MM.1S (cell line): Measurements from ENCODE around the gene CTNNAL1.
"Not testable (repeated sequence)": the region's sequence is repeated elsewhere in the genome, so short reads cannot be mapped to it uniquely, and the experiment has no call there.

Experiments
- DNase-seq: peaks from one replicate; pipeline ENCODE4 v3.0.0-alpha.2; 2015
- H2AFZ ChIP-seq: fragments of 300-600 bp; sonication (generic); 2 replicates; pipeline ENCODE4 v1.6.0; 2016; ENCODE audit warnings: antibody characterized with exemption, low read length
- H3F3A ChIP-seq: fragments of 300-600 bp; sonication (generic); 2 replicates; pipeline ENCODE4 v1.6.1; 2016; ENCODE audit warnings: mild to moderate bottlenecking, antibody characterized with exemption, low read length, moderate library complexity, mixed read lengths; ENCODE audit not compliant: insufficient read depth
- H3K27ac ChIP-seq: fragments of 300-600 bp; sonication (generic); 2 replicates; pipeline ENCODE4 v1.5.1; 2016; ENCODE audit warnings: mild to moderate bottlenecking, low read length
- H3K27me3 ChIP-seq: fragments of 300-600 bp; sonication (generic); replicated peaks from 2 replicates; pipeline ENCODE4 v1.6.0; 2016; ENCODE audit warnings: low read length; ENCODE audit not compliant: insufficient read depth
- H3K36me3 ChIP-seq: fragments of 300-600 bp; sonication (generic); replicated peaks from 2 replicates; pipeline ENCODE4 v1.6.1; 2016; ENCODE audit warnings: mild to moderate bottlenecking, low read length, mixed read lengths; ENCODE audit not compliant: insufficient read depth
- H3K4me1 ChIP-seq: fragments of 300-600 bp; sonication (generic); 2 replicates; pipeline ENCODE4 v1.6.1; 2016; ENCODE audit warnings: low read length, mixed read lengths
- H3K4me2 ChIP-seq: fragments of 300-600 bp; sonication (generic); 2 replicates; pipeline ENCODE4 v1.6.0; 2016; ENCODE audit warnings: low read depth, low read length
- H3K4me3 ChIP-seq: fragments of 300-600 bp; sonication (generic); 2 replicates; pipeline ENCODE4 v1.5.1; 2016; ENCODE audit warnings: low read length, mixed read lengths
- H3K79me2 ChIP-seq: fragments of 300-600 bp; sonication (generic); 2 replicates; pipeline ENCODE4 v1.6.1; 2016; ENCODE audit warnings: mixed run types, low read length, mixed read lengths
- H3K9ac ChIP-seq: fragments of 300-600 bp; sonication (generic); 2 replicates; pipeline ENCODE4 v1.6.1; 2016; ENCODE audit warnings: low read length, mixed read lengths
- H3K9me2 ChIP-seq: fragments of 300-600 bp; sonication (generic); replicated peaks from 2 replicates; pipeline ENCODE4 v1.6.1; 2016; ENCODE audit warnings: mild to moderate bottlenecking, low read length, mixed read lengths; ENCODE audit not compliant: insufficient read depth
- H3K9me3 ChIP-seq: fragments of 300-600 bp; sonication (generic); replicated peaks from 2 replicates; pipeline ENCODE4 v1.6.1; 2016; ENCODE audit warnings: mild to moderate bottlenecking, low read length, mixed read lengths; ENCODE audit not compliant: insufficient read depth
- H4K20me1 ChIP-seq: fragments of 300-600 bp; sonication (generic); 2 replicates; pipeline ENCODE4 v1.6.1; 2016; ENCODE audit warnings: mild to moderate bottlenecking, low read length, moderate library complexity, mixed read lengths; ENCODE audit not compliant: insufficient read depth
- EZH2 ChIP-seq: fragments of 300-600 bp; sonication (generic); optimal IDR thresholded peaks from 2 replicates; pipeline ENCODE3; 2017; ENCODE audit warnings: low read depth, mild to moderate bottlenecking, antibody characterized with exemption, low read length, mixed read lengths
- EZH2phosphoT487 ChIP-seq: fragments of 300-600 bp; sonication (generic); IDR thresholded peaks from 2 replicates; pipeline ENCODE4 v1.6.1; 2018; ENCODE audit warnings: antibody characterized with exemption, low read length
- TF ChIP-seq, protein P1 (sequence below): fragments of 300-600 bp; sonication (generic); IDR thresholded peaks from 2 replicates; pipeline ENCODE4 v1.5.1; 2016; ENCODE audit warnings: antibody characterized with exemption, low read length, mixed read lengths

The CTNNAL1 gene

DNA sequence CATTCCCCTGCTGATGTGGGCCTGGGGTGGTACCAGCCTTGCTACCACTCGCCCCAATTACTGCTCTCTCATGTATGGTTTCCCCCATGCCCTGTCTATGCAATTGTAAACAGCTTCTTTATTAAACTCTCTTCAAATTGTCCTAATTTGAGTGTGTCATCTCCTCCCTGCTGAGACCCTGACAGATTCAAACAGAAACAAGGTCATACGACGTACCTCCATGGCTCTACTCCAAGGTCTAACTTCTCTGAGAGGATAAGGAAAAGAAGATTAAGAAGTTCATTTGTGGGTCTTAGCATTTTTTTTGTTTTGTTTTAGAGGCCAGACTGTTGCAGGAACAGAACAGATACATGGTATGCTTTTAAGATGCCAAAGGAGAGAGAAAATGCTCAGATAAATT lies 41.1 kb downstream of the CTNNAL1 start:
- Histone ChIP-seq H3K4me1 (no peaks in the 10 kb centered on the region), H3K27me3 (no peaks in the 10 kb centered on the region), H3K4me2 (no peak overlapping the region), H3K36me3 (no peaks in the 10 kb centered on the region), H2AFZ (no peak overlapping the region), H3K4me3 (no peak overlapping the region), H3K27ac (no peak overlapping the region), H4K20me1 (no peaks in the 10 kb centered on the region), H3F3A (no peaks in the 10 kb centered on the region), H3K9ac (no peak overlapping the region), H3K9me3 (no peaks in the 10 kb centered on the region), H3K9me2 (no peaks in the 10 kb centered on the region), H3K79me2 (no peaks in the 10 kb centered on the region)
- DNase-seq: no peak
- no peak for TF ChIP-seq EZH2
- TF ChIP-seq, protein P1, sequence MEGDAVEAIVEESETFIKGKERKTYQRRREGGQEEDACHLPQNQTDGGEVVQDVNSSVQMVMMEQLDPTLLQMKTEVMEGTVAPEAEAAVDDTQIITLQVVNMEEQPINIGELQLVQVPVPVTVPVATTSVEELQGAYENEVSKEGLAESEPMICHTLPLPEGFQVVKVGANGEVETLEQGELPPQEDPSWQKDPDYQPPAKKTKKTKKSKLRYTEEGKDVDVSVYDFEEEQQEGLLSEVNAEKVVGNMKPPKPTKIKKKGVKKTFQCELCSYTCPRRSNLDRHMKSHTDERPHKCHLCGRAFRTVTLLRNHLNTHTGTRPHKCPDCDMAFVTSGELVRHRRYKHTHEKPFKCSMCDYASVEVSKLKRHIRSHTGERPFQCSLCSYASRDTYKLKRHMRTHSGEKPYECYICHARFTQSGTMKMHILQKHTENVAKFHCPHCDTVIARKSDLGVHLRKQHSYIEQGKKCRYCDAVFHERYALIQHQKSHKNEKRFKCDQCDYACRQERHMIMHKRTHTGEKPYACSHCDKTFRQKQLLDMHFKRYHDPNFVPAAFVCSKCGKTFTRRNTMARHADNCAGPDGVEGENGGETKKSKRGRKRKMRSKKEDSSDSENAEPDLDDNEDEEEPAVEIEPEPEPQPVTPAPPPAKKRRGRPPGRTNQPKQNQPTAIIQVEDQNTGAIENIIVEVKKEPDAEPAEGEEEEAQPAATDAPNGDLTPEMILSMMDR: no peak
- no peak for TF ChIP-seq EZH2phosphoT487

DNA sequence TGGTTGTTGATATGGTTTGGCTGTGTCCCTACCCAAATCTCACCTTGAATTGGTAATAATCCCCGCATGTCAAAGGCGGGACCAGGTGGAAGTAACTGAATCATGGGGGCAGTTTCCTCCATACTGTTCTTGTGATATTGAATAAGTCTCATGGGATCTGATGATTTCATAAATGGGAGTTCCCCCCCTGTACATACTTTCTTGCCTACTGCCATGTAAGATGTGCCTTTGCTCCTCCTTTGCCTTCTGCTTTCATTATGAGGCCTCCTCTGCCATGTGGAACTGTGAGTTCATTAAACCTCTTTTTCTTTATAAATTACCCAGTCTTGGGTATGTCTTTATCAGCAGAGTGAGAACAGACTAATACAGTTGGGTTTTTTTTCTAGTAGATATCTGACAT lies 41.9 kb downstream of the CTNNAL1 start:
- not testable (repeated sequence) for H3K27me3 ChIP-seq, H3K27ac ChIP-seq, H3K79me2 ChIP-seq, H3K36me3 ChIP-seq, H3K9ac ChIP-seq, H3K9me2 ChIP-seq, H3K9me3 ChIP-seq, H4K20me1 ChIP-seq, H3K4me1 ChIP-seq, DNase-seq, H3F3A ChIP-seq, H2AFZ ChIP-seq, H3K4me2 ChIP-seq, H3K4me3 ChIP-seq

DNA sequence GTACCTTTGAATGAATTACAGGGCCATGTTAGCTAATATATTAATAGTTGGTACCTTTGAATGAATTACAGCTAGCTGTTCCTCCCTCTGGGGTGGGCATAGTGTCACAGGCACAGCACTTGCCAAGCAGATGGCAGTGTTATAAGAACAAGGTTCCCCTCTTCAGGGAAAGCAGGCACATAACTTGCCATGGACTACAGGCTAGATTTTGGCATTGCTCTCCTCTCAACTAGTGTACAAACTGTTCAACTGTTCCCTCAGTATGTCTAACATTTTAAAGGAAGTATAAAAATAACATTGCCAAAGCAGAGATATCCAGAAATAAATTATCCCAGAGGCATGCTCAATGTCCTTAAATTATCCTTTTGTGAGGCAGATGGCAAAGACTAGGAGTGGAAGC lies 45.4 kb downstream of the CTNNAL1 start:
- Histone ChIP-seq H3F3A (no peaks in the 10 kb centered on the region), H3K9me2 (no peaks in the 10 kb centered on the region), H3K79me2 (no peaks in the 10 kb centered on the region), H4K20me1 (no peaks in the 10 kb centered on the region), H3K36me3 (0 out of 2 replicates have a peak, but pooled peaks cover 2% of the 10 kb centered on the region), H3K4me3 (no peak overlapping the region), H3K27ac (no peak overlapping the region), H3K27me3 (no peaks in the 10 kb centered on the region), H3K4me1 (no peaks in the 10 kb centered on the region), H3K9me3 (no peaks in the 10 kb centered on the region), H3K4me2 (no peak overlapping the region), H2AFZ (no peak overlapping the region), H3K9ac (no peak overlapping the region)
- TF ChIP-seq, protein P1: no peak
- TF ChIP-seq EZH2 (no peak), EZH2phosphoT487 (no peak)
- no peak for DNase-seq

DNA sequence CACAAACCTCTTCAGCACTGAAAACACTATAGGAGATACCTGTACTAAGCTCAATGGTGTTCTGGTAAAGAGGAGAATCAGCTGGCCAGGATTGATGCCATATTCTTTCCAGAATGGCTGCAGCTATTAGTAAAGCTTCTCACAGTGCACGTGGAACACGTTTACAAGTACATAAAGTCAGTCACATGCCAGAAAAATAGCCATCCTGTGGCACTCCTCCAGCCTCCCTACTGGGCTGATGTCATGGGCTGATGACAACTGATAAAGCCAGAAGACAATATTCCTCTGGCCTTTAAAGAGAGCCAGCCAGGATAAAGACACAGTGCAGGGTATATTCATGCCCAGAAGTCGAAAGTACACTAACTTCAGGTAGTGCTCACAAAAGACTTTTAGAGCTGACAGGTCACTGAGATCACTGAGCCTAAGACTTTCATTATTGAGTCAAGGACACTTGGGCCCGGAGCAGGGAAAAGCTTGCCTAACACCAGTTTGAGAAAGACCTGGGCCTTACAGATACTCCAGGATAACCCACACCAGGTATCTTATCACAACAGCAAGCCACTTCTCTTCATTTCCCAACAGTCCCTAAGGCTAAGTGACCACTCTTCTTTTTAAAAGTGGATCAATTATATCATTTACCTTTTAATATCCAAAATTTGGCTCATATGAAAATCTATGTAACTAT lies 49.7 kb downstream of the CTNNAL1 start:
- Histone ChIP-seq H2AFZ (no peak overlapping the region), H3K27me3 (no peaks in the 10 kb centered on the region), H3K9ac (no peak overlapping the region), H3K4me1 (no peaks in the 10 kb centered on the region), H3K79me2 (no peaks in the 10 kb centered on the region), H4K20me1 (no peaks in the 10 kb centered on the region), H3F3A (no peaks in the 10 kb centered on the region), H3K4me3 (no peak overlapping the region), H3K9me3 (no peaks in the 10 kb centered on the region), H3K9me2 (no peaks in the 10 kb centered on the region), H3K4me2 (no peak overlapping the region), H3K36me3 (0 out of 2 replicates have a peak, but pooled peaks cover 2% of the 10 kb centered on the region), H3K27ac (no peak overlapping the region)
- TF ChIP-seq EZH2: no peak
- TF ChIP-seq, protein P1: no peak
- TF ChIP-seq EZH2phosphoT487: no peak
- no peak for DNase-seq
